ENCODE measurements around the gene TRIP12. TPM values are rescaled to one million over a fixed set of nuclear protein-coding genes. Genes with fewer than 3 reads are reported as not detected.

The TRIP12 gene
- total RNA-seq, 1 donor from 2014 or later: 79.4 TPM

DNA sequence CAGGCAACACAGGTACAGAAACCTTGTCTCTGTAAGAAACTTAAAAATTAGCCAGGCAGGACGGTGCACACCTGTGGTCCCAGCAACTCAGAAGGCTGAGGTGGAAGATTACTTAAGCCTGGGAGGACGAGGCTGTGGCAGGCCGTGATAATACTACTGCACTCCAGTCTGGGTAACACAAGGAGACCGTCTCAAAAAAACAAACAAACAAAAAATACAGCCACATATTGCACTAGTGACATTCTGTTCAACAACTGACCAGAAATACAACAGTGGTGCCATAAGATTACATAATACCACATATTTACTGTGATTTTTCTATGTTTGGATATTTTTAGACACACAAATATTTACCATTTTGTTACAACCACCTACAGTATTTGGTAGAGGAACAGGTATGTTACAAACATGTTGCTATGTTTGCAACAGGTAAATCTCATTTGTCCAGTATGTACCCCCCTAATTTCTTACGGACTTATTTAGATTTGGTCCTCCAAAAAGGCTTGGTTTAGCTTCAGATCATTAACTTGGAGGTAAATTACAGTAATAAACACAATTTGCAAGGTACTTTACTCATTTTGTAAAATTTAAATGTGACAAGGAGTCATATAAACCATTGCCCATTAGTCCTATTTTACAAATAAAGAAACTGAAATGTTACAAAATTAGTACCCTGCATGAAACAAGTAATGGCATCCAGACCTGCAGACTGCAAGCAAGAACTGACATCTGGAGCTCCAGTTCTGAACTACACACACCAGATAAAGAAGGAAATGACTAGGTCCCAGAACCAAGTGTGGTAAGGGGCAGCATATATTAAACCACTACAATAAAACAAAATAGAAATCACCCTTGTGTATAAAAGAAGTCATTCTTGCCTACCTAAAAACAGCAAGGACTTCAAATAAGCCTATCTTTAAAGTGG is 36.8 kb downstream of the TRIP12 start:
- intact Hi-C loops (cut with DNase I): no loop called here
- H3K4me1 ChIP-seq: peaks cover 0 to 3% of the 10 kb centered on the region in 2 donors

DNA sequence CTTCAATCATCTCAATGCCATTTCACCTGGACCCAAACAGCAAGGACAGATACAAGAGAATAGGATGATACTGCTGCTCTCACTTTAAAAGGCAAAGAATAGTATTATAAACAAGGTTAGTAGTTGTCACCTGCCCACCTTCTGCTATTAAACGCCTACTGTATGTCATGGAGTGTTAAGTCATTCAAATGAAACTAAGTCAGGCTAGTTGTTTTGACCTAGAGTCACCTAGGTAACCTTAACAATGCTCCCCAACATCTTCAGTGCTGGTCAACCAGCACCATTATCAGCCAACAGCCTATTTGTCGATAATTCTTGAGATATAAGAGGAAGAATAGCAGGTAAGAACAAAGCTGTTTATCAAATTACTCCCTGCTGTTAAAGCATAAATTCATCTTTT is 39.2 kb downstream of the TRIP12 start:
- Histone ChIP-seq H3K9me3 (no peaks in the 10 kb centered on the region), H3K27me3 (no peaks in the 10 kb centered on the region), H3K36me3 (peaks cover 18 to 28% of the 10 kb centered on the region in 2 donors), H3K4me1 (no peaks in the 10 kb centered on the region), H3K4me3 (no peak overlapping the region), H3K27ac (no peak overlapping the region)
- TF ChIP-seq, protein P1, sequence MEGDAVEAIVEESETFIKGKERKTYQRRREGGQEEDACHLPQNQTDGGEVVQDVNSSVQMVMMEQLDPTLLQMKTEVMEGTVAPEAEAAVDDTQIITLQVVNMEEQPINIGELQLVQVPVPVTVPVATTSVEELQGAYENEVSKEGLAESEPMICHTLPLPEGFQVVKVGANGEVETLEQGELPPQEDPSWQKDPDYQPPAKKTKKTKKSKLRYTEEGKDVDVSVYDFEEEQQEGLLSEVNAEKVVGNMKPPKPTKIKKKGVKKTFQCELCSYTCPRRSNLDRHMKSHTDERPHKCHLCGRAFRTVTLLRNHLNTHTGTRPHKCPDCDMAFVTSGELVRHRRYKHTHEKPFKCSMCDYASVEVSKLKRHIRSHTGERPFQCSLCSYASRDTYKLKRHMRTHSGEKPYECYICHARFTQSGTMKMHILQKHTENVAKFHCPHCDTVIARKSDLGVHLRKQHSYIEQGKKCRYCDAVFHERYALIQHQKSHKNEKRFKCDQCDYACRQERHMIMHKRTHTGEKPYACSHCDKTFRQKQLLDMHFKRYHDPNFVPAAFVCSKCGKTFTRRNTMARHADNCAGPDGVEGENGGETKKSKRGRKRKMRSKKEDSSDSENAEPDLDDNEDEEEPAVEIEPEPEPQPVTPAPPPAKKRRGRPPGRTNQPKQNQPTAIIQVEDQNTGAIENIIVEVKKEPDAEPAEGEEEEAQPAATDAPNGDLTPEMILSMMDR (IDR thresholded peaks at IDR 0.05): no peak
- intact Hi-C loops (cut with DNase I): no loop called here
- no peak for DNase-seq (ENCODE audit: low spot score in 2 of 2)

More for the DNA sequence above, 36.8 kb downstream of the TRIP12 start:
- no peaks in the 10 kb centered on the region for H3K27me3 ChIP-seq
- TF ChIP-seq, protein P1 (IDR thresholded peaks at IDR 0.05): no peak
- no peak overlapping the region for H3K27ac ChIP-seq
- no peak for DNase-seq (ENCODE audit: low spot score in 2 of 2)
- peaks cover 0 to 6% of the 10 kb centered on the region in 2 donors for H3K36me3 ChIP-seq
- no peaks in the 10 kb centered on the region for H3K9me3 ChIP-seq
- H3K4me3 ChIP-seq: no peak overlapping the region

DNA sequence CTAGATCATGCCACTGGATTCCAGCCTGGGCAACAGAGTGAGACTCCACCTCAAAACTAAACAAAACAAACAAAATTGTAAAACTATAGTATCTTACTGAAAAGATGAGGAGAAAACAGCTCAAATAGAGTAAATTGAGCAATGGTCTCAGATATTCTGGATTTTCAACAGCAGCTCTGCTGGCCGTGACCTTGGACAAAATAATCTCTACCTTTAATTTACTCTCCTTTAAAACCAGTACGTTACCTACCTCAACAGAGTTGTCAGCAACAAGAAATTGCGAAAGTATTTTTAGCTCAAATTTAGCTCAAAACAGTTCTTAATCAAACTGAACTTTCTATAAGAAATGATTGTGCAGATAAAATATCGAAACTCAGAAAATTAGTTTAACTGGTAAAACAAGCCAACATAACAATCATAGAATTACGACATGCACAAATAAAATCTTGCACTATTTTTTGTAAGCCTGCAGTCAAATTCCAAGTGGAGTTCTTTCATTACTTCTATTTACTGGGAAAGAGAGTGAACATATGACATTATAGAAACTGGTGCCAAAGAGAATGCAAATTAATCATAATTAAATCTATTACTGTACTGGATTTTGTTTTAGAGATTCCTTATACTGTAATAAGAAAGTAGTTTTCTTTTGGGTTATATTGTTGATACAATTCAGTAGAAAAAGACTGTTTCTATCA is 40.8 kb downstream of the TRIP12 start:
- no peak for DNase-seq (ENCODE audit: low spot score in 2 of 2)
- H3K9me3 ChIP-seq: no peaks in the 10 kb centered on the region
- H3K4me1 ChIP-seq: no peaks in the 10 kb centered on the region
- H3K4me3 ChIP-seq: no peak overlapping the region
- intact Hi-C loops (cut with DNase I): no loop called here
- H3K36me3 ChIP-seq: peaks cover 23 to 35% of the 10 kb centered on the region in 2 donors
- H3K27ac ChIP-seq: no peak overlapping the region
- TF ChIP-seq, protein P1 (IDR thresholded peaks at IDR 0.05): no peak
- H3K27me3 ChIP-seq: no peaks in the 10 kb centered on the region

DNA sequence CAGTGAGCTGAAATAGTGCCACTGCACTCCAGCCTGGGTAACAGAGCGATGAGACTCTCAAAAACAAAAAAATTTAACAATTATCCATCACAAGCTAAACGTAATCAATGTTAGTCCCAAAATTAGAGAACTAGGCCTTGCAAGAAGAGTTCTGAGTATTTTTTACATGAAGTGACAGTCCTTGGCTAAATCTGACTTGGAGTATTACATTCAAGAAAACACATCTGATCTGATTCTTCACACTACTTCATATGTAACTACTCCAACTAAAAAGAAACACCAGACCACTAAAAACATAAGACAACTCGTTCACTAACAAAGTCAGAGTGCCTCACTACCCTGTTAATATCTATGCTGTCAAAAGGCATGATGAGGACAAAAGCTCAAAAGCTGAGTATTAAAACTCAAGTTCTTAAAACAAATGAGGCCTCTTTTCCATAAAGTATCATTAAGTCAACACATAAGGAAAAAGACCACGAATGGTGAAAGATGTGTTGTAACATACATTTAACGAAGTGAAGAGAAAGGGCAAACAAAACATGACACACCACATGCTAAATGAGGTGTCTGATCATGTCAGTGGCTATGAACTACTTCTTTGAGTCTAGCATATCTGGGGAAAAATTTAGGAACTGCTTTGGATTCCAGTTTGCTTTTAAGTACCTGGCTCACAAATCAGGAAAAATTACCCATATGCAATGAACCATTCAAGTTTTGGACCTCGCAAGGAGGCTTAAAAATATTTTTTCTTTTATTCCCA is 42.4 kb downstream of the TRIP12 start:
- Histone ChIP-seq H3K27ac (no peak overlapping the region), H3K4me3 (no peak overlapping the region), H3K36me3 (peaks cover 23 to 35% of the 10 kb centered on the region in 2 donors), H3K27me3 (no peaks in the 10 kb centered on the region), H3K9me3 (no peaks in the 10 kb centered on the region), H3K4me1 (no peaks in the 10 kb centered on the region)
- no peak for DNase-seq (ENCODE audit: low spot score in 2 of 2)
- intact Hi-C loops (cut with DNase I): no loop called here
- TF ChIP-seq, protein P1 (IDR thresholded peaks at IDR 0.05): no peak

DNA sequence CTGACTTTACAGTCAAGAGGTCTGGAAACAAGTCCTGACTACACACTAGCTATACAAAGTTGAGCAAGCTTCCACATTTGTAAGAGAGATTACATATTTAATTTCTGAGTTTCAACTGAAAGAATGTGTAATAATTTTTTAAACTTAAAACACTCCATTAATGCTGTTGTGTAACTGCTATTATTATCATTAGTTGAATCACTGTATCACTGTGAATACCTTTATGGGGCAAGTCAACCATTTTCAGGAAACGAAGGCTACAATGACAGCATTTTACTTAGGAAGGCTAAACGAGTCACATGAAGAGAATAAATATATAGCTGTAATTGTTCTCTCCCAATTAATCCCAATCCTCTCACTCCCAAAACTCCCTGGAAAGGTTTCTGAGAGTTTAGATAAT is 46.3 kb downstream of the TRIP12 start:
- intact Hi-C loops (cut with DNase I): no loop called here

More for the DNA sequence above, 46.3 kb downstream of the TRIP12 start:
- Histone ChIP-seq H3K4me1 (no peaks in the 10 kb centered on the region), H3K27me3 (no peaks in the 10 kb centered on the region), H3K4me3 (no peak overlapping the region), H3K27ac (no peak overlapping the region), H3K9me3 (no peaks in the 10 kb centered on the region), H3K36me3 (peaks cover 23 to 34% of the 10 kb centered on the region in 2 donors)
- DNase-seq (ENCODE audit: low spot score in 2 of 2): no peak
- TF ChIP-seq, protein P1 (IDR thresholded peaks at IDR 0.05): no peak
